ENCODE measurements around the gene PROZ. TPM values are rescaled to one million over a fixed set of nuclear protein-coding genes. Genes with fewer than 3 reads are reported as not detected.

The PROZ gene
- total and polyA plus RNA-seq, 7 donors, result not detected

DNA sequence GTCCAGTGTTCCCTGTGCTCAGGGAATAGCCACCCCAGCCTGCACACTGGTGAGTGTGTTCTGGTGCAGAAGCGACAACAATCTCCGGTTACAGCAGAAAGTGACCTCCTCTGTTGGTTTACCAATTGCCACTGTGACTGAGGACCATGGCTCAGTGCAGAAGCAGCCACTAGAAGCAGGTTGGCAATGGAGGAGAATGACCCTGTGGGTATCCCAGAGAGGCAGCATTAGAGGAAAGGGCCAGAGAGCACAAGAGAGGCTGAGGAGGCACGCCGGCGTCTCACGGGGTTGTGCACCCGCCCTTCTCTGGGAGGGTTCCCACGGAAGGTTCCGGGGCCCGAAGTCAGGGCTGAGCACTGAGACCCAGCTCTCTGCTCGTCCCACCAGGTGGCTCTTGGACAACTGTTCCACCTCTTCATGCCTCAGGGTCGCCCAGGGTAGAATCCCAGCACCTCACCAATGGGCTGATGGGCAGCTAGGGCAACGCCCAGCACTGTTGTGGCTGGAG is 14.0 kb downstream of the PROZ start:
- WGBS, 3 donors, result 91 to 93% (median 92%) methylated on average over 13 of the region's 13 CpGs
- no peaks in the 10 kb centered on the region for H3K27me3 ChIP-seq (ENCODE audit: insufficient read depth in 3 of 3, low read length in 2 of 3)
- H3K9me3 ChIP-seq, result no peaks in the 10 kb centered on the region
- H3K4me3 ChIP-seq, result no peak overlapping the region
- H3K36me3 ChIP-seq (ENCODE audit: insufficient read depth in 1 of 2, low read depth in 1 of 2), result peaks cover 0 to 70% of the 10 kb centered on the region in 2 donors
- H3K4me1 ChIP-seq, result no peaks in the 10 kb centered on the region
- TF ChIP-seq CTCF (IDR thresholded peaks at IDR 0.05), result no peak
- H3K27ac ChIP-seq, result no peak overlapping the region
- ATAC-seq (no peak), DNase-seq (no peak)
- intact Hi-C loops (cut with DNase I), result no loop called here

DNA sequence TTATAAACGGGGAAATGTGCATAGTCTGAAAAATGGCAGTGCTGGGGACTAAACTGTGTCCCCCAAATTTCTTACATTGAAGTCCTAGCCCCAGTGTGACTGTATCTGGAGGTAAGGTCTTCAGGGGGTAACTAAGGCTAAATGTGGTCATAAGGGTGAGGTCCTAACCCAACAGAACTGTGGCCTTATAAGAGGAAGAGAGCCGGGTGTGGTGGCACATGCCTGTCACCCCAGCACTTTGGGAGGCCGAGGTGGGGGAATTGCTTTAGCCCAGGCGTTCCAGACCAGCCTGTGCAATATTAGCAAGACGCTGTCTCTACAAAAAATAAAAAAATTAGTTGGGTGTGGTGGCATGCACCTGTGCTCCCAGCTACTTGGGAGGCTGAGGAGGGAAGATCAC is 17.8 kb downstream of the PROZ start:
- Histone ChIP-seq H3K27me3 (ENCODE audit: insufficient read depth in 3 of 3, low read length in 2 of 3) (no peaks in the 10 kb centered on the region), H3K36me3 (ENCODE audit: insufficient read depth in 1 of 2, low read depth in 1 of 2) (peaks cover 8 to 93% of the 10 kb centered on the region in 2 donors), H3K4me3 (no peak overlapping the region), H3K9me3 (no peaks in the 10 kb centered on the region), H3K27ac (no peak overlapping the region), H3K4me1 (no peaks in the 10 kb centered on the region)
- intact Hi-C loops (cut with DNase I), result loop anchor here in 1 of 2 donors (5.0 kb wide), 1 partner anchor 76 kb away; no protein-coding TSS in a partner anchor
- no peak for TF ChIP-seq CTCF (IDR thresholded peaks at IDR 0.05)
- DNase-seq (no peak), ATAC-seq (peak in 1 of 4 donors; percentile 50)
- WGBS, 3 donors, result 69 to 73% (median 72%) methylated on average over 5 of the region's 5 CpGs

DNA sequence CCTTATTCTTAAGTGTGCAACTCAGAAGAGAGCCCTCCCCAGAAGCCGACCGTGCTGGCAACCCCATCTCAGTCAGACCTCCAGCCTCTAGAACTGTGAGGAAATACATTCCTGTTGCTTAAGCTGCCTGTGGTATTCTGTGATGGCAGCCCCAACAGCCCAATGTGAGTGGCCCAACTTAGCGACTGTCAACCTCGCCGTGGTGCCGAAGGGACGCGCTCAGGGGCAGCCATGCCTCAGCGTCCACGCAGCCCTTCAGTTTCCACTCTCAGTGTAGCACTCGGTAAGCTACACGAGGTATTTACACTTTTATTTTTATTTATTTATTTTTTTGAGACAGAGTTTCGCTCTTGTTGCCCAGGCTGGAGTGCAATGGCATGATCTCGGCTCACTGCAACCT is 18.4 kb downstream of the PROZ start:
- intact Hi-C loops (cut with DNase I), result loop anchor here in 1 of 2 donors (5.0 kb wide), 1 partner anchor 75 kb away; no protein-coding TSS in a partner anchor
- H3K4me3 ChIP-seq, result no peak overlapping the region
- no peak overlapping the region for H3K27ac ChIP-seq
- DNase-seq (no peak), ATAC-seq (no peak)
- H3K36me3 ChIP-seq (ENCODE audit: insufficient read depth in 1 of 2, low read depth in 1 of 2), result peaks cover 8 to 93% of the 10 kb centered on the region in 2 donors
- no peaks in the 10 kb centered on the region for H3K9me3 ChIP-seq
- TF ChIP-seq CTCF (IDR thresholded peaks at IDR 0.05), result no peak
- WGBS, 3 donors, result 97 to 98% (median 97%) methylated on average over 14 of the region's 14 CpGs
- no peaks in the 10 kb centered on the region for H3K27me3 ChIP-seq (ENCODE audit: insufficient read depth in 3 of 3, low read length in 2 of 3)
- H3K4me1 ChIP-seq, result no peaks in the 10 kb centered on the region

DNA sequence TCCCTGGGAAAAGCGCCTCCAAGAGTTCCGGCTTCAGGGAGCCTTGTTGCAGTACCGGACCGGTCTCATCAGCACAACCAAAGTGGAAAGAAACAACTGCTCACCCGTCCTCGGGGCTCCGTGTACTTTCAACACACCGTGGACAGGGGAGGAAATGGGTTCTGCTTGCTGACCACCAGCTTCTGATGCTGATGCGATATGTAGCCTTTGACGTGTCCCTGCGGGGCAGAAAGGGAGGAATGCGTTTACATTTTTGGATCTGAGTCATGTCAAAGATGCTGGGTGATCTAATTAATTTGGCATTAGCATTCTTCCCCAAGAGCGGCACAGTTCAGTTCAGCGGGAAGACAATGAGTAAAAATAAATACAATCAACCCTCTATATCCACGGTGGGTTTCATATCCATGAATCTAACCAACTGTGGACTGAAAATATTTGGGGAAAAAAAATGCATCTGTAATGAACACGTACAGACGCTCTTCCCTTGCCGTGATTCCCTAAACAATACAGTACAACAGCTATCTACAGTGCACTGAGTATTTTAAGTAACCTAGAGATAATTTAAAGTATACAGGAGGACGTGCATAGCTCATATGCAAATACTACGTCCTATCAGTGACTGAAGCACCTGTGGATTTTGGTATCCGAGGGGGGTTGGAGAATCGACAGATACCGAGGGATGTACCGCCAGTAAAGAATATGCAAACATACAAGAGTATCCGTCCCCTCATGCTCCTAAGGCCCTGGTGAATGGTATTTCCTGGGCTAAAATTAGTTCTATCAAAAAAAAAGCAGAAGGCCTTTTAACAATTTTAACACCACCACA is 19.8 kb downstream of the PROZ start:
- Histone ChIP-seq H3K9me3 (no peaks in the 10 kb centered on the region), H3K27me3 (ENCODE audit: insufficient read depth in 3 of 3, low read length in 2 of 3) (no peaks in the 10 kb centered on the region), H3K27ac (no peak overlapping the region), H3K36me3 (ENCODE audit: insufficient read depth in 1 of 2, low read depth in 1 of 2) (peaks cover 10 to 99% of the 10 kb centered on the region in 2 donors), H3K4me1 (no peaks in the 10 kb centered on the region), H3K4me3 (no peak overlapping the region)
- DNase-seq (no peak), ATAC-seq (no peak)
- no peak for TF ChIP-seq CTCF (IDR thresholded peaks at IDR 0.05)
- WGBS, 3 donors, result 84 to 88% (median 87%) methylated on average over 25 of the region's 25 CpGs
- intact Hi-C loops (cut with DNase I), result loop anchor here in 1 of 2 donors (5.0 kb wide), 1 partner anchor 74 kb away; no protein-coding TSS in a partner anchor

All from psoas muscle (tissue), 8 donors.